Calu3 (cell line): ENCODE measurements around the gene GHRHR. TPM values are rescaled to one million over a fixed set of nuclear protein-coding genes. Genes with fewer than 3 reads are reported as not detected.

Source experiments
- BruUV-seq: library from RNA; stranded (reverse); fragments of 400-500 nt; replicated peaks from 2 replicates; lab custom pipeline; 2021; lab: Mats Ljungman, UMichigan
- CTCF ChIA-PET: fragments of 300-600 bp; sonication (Branson Sonifier 250); formaldehyde crosslinking; loops from one replicate; lab custom pipeline; 2022; ENCODE audit warnings: antibody characterized with exemption; lab: Charles Lee
- DNase-seq: peaks from one replicate; pipeline ENCODE4 v3.0.0; 2022
- H3K27ac Mint-ChIP-seq: one replicate; pipeline ENCODE4 v1.8.0; 2022; ENCODE audit warnings: mixed read lengths; ENCODE audit not compliant: unreplicated experiment
- H3K27me3 Mint-ChIP-seq: one replicate; pipeline ENCODE4 v1.8.0; 2022; ENCODE audit warnings: mixed read lengths; ENCODE audit not compliant: unreplicated experiment
- H3K36me3 Mint-ChIP-seq: one replicate; pipeline ENCODE4 v1.8.0; 2022; ENCODE audit warnings: mild to moderate bottlenecking, moderate library complexity, mixed read lengths; ENCODE audit not compliant: insufficient read depth, unreplicated experiment
- H3K4me1 Mint-ChIP-seq: one replicate; pipeline ENCODE4 v1.8.0; 2022; ENCODE audit warnings: mild to moderate bottlenecking, low read depth, mixed read lengths; ENCODE audit not compliant: unreplicated experiment
- H3K4me3 Mint-ChIP-seq: one replicate; pipeline ENCODE4 v1.8.0; 2022; ENCODE audit warnings: mild to moderate bottlenecking, low read depth, moderate library complexity, mixed read lengths; ENCODE audit not compliant: unreplicated experiment
- H3K9me3 Mint-ChIP-seq: one replicate; pipeline ENCODE4 v1.8.0; 2022; ENCODE audit warnings: low read depth, mixed read lengths; ENCODE audit not compliant: unreplicated experiment
- intact Hi-C: fragments of 100-400 bp; cut with micrococcal nuclease; formaldehyde crosslinking; loops from one replicate; pipeline ENCODE4 v1.10.0; 2022; ENCODE audit not compliant: unreplicated experiment
- total RNA-seq: library from RNA; stranded (reverse); gene quantifications from 2 replicates; pipeline ENCODE4 v1.2.3, GENCODE V29; 2022
- TF ChIP-seq, protein P1 (sequence below): fragments of 200-600 bp; IDR thresholded peaks from one replicate; pipeline ENCODE4 v1.8.0; 2022; ENCODE audit warnings: antibody characterized with exemption; ENCODE audit not compliant: unreplicated experiment

GHRHR gene
- total RNA-seq, 1 experiment from 2014 or later: not detected

DNA sequence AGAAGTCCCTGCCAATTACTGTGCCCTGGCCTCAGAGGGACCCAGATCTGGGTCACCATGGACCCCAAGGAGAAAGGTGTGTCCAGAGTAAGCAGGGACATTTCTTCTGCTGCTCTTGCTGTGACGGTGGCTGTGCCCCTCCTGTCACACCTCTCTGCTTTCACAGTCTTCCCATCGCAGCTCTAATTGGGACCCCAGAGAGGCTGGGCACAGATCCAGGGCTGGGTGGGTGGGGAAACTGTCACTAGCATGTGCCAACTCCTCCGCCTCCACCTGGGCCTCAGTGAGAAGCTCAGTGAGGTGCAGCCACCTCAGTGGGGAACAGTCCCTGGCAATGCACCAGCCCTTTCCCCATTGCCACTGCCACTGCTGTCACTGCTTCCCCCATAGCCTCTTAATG lies 51.1 kb downstream of the GHRHR start:
- no peak for DNase-seq
- H3K9me3 Mint-ChIP-seq: peaks cover 6% of the 10 kb centered on the region
- H3K36me3 Mint-ChIP-seq: no peaks in the 10 kb centered on the region
- BruUV-seq: no TSS peak
- no peak overlapping the region for H3K27ac Mint-ChIP-seq
- no peak overlapping the region for H3K4me3 Mint-ChIP-seq
- H3K4me1 Mint-ChIP-seq: no peaks in the 10 kb centered on the region
- TF ChIP-seq, protein P1, sequence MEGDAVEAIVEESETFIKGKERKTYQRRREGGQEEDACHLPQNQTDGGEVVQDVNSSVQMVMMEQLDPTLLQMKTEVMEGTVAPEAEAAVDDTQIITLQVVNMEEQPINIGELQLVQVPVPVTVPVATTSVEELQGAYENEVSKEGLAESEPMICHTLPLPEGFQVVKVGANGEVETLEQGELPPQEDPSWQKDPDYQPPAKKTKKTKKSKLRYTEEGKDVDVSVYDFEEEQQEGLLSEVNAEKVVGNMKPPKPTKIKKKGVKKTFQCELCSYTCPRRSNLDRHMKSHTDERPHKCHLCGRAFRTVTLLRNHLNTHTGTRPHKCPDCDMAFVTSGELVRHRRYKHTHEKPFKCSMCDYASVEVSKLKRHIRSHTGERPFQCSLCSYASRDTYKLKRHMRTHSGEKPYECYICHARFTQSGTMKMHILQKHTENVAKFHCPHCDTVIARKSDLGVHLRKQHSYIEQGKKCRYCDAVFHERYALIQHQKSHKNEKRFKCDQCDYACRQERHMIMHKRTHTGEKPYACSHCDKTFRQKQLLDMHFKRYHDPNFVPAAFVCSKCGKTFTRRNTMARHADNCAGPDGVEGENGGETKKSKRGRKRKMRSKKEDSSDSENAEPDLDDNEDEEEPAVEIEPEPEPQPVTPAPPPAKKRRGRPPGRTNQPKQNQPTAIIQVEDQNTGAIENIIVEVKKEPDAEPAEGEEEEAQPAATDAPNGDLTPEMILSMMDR: no peak
- CTCF ChIA-PET: no interaction called here
- intact Hi-C loops: no loop called here
- H3K27me3 Mint-ChIP-seq: peaks cover 98% of the 10 kb centered on the region

DNA sequence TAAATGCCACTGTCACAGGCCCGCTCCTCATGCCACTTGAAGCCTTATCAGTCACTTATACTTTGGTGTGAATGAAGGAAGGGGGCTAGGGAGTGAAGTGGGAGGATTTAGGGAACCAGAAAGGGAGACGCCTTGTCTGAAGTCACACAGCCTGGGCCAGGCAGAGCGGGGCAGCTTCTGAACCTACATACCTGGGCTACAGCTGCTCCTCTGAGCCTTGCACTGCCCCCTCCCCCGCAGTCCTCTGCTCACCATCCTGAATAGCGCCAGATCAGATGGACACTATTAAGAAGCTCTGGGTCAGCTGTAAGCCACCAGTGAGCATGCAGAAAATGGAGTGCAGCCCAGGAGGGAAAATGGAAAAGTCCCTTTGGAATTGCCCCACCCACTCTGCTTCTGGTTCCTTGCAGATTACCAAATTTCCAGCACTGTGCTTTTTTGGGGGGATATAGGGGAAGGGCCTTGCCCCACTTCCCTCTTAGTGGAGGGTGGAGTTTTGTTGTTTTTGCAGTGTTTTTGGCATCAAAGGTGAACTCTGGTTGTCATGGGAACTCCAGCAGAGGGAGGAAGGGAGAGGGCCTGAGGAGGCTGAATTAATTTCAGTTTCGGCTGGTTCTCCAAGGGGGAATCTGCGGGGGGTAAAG lies 53.4 kb downstream of the GHRHR start:
- TF ChIP-seq, protein P1: no peak
- peaks cover 96% of the 10 kb centered on the region for H3K27me3 Mint-ChIP-seq
- no peak for DNase-seq
- no peak overlapping the region for H3K4me3 Mint-ChIP-seq
- no peaks in the 10 kb centered on the region for H3K9me3 Mint-ChIP-seq
- BruUV-seq: no TSS peak
- H3K36me3 Mint-ChIP-seq: no peaks in the 10 kb centered on the region
- H3K27ac Mint-ChIP-seq: no peak overlapping the region
- CTCF ChIA-PET: no interaction called here
- intact Hi-C loops: no loop called here
- no peaks in the 10 kb centered on the region for H3K4me1 Mint-ChIP-seq

DNA sequence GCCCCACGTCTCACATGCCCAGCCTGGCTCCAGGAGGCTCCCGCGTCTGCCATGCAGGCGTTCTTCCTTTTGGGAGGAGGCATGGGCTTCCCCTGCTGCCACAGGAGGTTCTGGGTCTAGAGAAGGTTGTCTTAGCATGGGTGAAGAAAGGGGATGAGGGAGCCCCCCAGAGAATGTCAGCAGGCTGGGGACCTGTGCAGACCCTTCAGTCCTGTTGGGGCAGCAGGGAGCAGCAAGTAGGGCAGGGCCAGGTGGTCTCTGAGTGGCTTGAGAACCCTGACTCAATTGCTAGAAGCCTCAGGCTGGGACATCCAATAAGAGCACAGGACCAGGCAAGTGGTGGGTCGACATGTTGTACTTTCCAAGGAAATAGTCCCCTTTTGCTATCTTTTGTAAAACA lies 54.0 kb downstream of the GHRHR start:
- intact Hi-C loops: no loop called here
- Mint-ChIP-seq H3K4me1 (no peaks in the 10 kb centered on the region), H3K4me3 (no peak overlapping the region), H3K27me3 (peaks cover 96% of the 10 kb centered on the region), H3K27ac (no peak overlapping the region), H3K9me3 (no peaks in the 10 kb centered on the region), H3K36me3 (no peaks in the 10 kb centered on the region)
- CTCF ChIA-PET: no interaction called here
- no peak for DNase-seq
- no TSS peak for BruUV-seq
- TF ChIP-seq, protein P1: no peak

DNA sequence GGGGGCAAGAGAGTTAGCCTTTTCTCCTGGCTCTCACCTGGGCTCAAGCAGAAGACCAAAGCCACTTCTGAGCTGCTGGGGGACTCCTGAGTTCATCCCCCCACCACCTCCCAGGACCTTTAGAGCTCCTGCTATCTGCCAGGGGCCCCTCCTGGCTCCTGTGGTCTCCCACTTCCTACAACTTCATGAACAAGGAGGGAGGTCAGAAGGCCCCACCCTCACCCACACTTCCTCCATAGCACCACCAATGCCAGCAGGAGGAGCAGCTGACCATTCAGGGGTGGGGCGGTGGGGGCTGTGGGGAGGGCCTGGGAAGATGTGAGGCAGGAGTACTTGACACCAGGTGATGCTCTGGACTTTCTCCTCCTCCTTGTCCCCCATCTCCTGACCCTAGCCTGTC lies 55.8 kb downstream of the GHRHR start:
- no peaks in the 10 kb centered on the region for H3K36me3 Mint-ChIP-seq
- intact Hi-C loops: no loop called here
- H3K27ac Mint-ChIP-seq: no peak overlapping the region
- H3K9me3 Mint-ChIP-seq: no peaks in the 10 kb centered on the region
- no peak overlapping the region for H3K4me3 Mint-ChIP-seq
- TF ChIP-seq, protein P1: no peak
- H3K27me3 Mint-ChIP-seq: peaks cover 96% of the 10 kb centered on the region
- BruUV-seq: no TSS peak
- CTCF ChIA-PET: interaction anchor here (0.7 to 1.1 kb wide), 2 partner anchors 36 to 1398 kb away, joined by 3 read pairs; no protein-coding TSS in a partner anchor
- DNase-seq: no peak
- no peaks in the 10 kb centered on the region for H3K4me1 Mint-ChIP-seq
